HEK293T (cell line): ENCODE results near the gene RELB.

ENCODE experiments used
- FOXA1 ChIP-seq: fragments of 450-650 bp; IDR thresholded peaks from 2 replicates; pipeline ENCODE4 v1.6.1; 2016; ENCODE audit warnings: mild to moderate bottlenecking
- FOXM1 ChIP-seq: fragments of 450-650 bp; IDR thresholded peaks from 2 replicates; pipeline ENCODE4 v1.6.1; 2017; ENCODE audit warnings: mild to moderate bottlenecking, borderline replicate concordance
- PKNOX1 ChIP-seq: fragments of 450-650 bp; IDR thresholded peaks from 2 replicates; pipeline ENCODE4 v1.6.1; 2016

GRCh38 chr19:44955505-44956439, 45.5 kb upstream of the RELB start:
- no peak for TF ChIP-seq PKNOX1
- TF ChIP-seq FOXM1 = no peak
- TF ChIP-seq FOXA1 = no peak
